Astrocyte (in vitro differentiated cells and primary cell): ENCODE measurements around the gene PNMA1.

ENCODE experiments used
- EZH2 ChIP-seq: IDR thresholded peaks from 2 replicates; pipeline ENCODE4 v1.6.1; 2012; ENCODE audit warnings: mild to moderate bottlenecking, low read length, inconsistent platforms; ENCODE audit not compliant: insufficient read depth
- TF ChIP-seq, protein P1 (sequence below): IDR thresholded peaks from 2 replicates; pipeline ENCODE4 v1.5.1; 2011; ENCODE audit warnings: low read depth, mild to moderate bottlenecking, inconsistent platforms, low read length, moderate library complexity; ENCODE audit not compliant: insufficient read depth

GRCh38 chr14:73759714-73760597, 45.8 kb upstream of the PNMA1 start:
- TF ChIP-seq, protein P1, sequence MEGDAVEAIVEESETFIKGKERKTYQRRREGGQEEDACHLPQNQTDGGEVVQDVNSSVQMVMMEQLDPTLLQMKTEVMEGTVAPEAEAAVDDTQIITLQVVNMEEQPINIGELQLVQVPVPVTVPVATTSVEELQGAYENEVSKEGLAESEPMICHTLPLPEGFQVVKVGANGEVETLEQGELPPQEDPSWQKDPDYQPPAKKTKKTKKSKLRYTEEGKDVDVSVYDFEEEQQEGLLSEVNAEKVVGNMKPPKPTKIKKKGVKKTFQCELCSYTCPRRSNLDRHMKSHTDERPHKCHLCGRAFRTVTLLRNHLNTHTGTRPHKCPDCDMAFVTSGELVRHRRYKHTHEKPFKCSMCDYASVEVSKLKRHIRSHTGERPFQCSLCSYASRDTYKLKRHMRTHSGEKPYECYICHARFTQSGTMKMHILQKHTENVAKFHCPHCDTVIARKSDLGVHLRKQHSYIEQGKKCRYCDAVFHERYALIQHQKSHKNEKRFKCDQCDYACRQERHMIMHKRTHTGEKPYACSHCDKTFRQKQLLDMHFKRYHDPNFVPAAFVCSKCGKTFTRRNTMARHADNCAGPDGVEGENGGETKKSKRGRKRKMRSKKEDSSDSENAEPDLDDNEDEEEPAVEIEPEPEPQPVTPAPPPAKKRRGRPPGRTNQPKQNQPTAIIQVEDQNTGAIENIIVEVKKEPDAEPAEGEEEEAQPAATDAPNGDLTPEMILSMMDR = no peak
- no peak for TF ChIP-seq EZH2
